ENCODE results near the gene SOSTDC1.
"Not testable (repeated sequence)": the region's sequence is repeated elsewhere in the genome, so short reads cannot be mapped to it uniquely, and the experiment has no call there.

SOSTDC1 gene

DNA sequence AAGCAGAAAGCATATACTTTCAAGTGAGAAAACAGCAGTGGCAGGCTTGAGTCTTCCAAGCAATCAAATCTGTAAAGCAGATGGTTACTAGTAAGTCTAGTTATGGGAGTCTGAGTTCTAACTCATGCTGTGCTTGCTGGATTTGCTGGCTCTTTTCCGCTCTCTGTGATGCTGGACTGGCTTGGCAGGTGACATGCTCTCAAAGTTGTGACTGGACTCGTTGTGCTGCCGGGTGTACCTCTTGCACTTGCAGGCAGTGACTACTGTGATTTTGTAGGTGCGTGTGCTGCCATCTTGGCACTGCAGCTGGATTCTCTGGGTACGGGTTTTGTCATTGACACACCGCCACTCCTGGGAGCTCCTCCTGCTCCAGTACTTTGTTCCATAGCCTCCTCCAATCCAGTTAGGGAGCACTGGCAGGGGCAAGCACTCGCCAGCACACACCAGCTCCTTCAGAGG is 3.1 kb downstream of the SOSTDC1 start:
- DNase-seq (ENCODE audit: low read depth in 2 of 2): no peak

DNA sequence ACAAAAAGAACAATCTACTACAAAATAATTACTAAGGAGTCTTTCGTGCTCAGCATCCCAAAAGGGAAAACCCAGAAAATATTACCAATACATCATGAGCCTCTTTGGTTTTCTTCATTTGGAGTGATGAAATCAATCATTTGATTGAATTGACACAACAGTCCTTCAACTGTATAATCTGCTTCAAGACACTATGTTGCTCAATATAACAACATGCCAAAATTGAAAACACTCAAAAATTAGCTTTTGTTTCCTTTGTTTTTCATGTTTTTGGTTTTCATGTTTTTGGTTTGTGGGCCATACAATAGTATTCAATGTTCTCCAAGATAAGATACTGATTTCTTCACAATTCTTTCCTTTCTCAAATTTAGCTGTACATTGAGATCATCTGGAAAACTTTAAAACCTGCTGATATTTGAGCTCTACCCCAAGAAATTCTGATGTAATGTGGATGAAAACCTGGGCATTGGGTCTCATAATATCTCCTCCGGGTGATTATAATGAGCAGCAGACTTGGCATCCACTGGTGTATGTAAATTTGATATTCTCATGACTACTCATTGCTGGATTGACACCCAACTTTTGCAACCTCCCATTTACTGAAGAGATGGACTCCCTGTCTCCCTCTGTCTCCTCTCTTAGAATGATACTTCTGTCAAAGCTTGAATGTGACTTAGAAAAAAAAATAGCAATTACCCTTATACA is 4.6 kb downstream of the SOSTDC1 start:
- no peak for DNase-seq (ENCODE audit: low read depth in 2 of 2)

DNA sequence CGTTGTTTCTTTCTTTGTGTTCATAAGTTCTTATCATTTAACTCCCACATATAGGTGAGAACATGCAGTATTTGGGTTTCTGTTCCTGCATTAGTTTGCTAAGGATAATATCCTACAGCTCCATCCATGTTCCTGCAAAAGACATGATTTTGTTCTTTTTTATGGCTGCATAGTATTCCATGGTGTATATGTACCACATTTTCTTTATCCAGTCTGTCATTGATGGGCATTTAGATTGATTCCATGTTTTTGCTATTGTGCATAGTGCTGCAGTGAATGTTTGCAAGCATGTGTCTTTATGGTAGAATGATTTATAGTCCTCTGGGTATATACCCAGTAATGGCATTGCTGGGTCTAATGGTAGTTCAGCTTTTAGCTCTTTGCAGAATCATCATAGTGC is 9.2 kb downstream of the SOSTDC1 start:
- not testable (repeated sequence) for DNase-seq (ENCODE audit: low read depth in 2 of 2)

DNA sequence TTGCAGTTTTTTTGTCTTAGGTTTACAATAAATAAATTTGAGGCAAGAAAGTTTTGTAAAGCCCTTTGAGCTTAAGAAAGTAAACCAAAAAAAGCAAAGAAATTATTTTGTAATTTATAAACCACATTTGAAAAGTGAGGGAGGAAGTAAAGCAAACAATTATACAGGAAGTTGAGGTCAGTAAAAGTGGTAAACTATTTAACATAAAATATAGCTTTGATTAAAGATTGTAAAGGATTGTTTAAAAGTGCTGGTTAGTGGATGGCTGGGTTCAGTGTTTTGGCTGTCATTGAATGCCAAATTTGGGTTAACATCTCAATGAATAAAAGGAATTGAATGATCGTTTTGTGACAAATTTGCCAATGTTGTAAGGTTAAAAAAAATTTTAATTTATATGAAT is 9.9 kb downstream of the SOSTDC1 start:
- no peak for DNase-seq (ENCODE audit: low read depth in 2 of 2)

DNA sequence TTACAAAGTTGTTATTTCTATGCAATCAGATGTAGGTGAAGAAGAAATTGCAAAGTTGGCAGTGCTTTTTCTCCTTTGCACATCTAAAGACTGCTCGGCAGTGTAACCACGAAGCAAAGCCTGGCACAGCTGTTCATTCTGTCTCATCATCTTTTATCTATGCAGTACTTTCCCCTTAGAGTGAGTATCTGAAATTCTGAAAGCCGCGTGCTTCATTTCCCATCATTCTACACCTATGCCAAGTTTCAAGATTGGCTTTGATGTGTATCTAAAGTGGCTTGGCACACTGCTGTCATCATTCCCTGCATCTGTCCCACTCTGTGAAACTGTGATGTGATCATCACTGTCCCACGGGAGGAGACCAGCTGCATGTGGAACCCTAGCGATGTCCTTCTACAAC is 15.2 kb downstream of the SOSTDC1 start:
- DNase-seq (ENCODE audit: low read depth in 2 of 2): no peak

DNA sequence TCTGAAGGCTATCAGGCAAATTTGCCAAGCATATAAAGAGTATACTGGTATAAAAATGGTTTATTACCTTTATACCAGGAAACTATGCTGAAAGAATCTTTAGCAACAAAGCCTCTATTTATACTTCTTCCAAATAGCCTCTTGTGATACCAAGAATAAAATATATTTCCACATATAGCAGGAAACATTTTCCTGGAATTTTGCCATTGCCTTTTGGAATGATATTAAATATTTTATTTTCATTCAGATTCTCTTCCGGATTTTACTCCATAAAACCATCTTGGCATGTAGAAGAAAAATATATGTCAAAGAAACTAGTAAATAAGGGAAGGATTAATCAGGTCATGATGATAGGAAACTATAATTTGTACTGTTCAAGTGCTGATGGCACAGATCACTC is 17.7 kb downstream of the SOSTDC1 start:
- DNase-seq (ENCODE audit: low read depth in 2 of 2): no peak

DNA sequence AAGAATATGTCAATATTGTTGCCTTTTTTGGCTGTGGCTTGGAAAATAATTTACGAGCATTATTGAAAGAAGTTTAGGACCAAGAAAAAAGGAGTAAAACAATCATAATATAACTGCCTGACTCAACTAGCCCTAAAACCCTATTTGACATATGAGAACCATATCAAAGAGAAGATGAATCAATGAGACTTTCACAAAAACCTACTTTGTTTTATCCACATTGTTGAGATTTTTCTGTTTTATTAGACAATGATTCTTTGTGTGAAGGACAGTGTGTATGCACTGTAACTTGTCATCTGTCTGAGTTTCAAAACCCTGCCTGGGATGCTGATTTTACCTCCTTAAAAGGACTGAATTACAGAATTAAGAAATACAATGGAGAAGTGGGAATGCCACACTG is 19.0 kb downstream of the SOSTDC1 start:
- no peak for DNase-seq (ENCODE audit: low read depth in 2 of 2)

DNA sequence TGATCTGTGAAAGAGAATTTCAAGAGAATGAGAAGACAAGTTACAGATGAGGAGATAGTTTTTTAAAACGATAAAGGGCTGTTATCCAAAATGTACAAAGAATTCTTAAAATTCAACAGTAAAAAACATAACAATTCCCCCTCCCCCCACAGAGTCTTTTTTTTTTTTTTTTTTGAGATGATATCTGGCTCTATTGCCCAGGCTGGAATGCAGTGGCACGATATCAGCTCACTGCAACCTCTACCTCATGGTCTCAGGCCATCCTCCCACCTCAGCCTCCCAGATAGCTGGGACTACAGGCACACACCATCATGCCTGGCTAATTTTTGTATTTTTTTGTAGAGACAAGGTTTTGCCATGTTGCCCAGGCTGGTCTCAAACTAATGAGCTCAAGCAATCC is 21.7 kb downstream of the SOSTDC1 start:
- DNase-seq (ENCODE audit: low read depth in 2 of 2): not testable (repeated sequence)

DNA sequence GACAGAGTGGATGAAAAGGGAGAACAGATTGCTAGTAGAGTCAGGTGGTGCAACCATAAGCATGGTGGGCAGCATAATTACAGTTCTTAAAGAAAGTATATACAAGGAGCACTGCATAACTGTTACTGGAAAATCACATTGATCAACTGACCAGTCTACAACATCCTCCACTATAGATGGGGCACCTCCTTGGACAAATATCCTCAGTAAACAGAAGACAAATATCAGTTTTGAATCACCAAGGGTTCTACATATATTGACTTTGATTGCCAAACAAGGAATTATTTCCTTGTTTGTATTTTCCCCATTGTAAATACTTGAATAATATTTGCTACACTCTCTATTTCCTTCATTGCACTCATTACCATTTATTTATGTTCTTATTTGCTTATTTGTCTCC is 26.6 kb downstream of the SOSTDC1 start:
- DNase-seq (ENCODE audit: low read depth in 2 of 2): no peak

DNA sequence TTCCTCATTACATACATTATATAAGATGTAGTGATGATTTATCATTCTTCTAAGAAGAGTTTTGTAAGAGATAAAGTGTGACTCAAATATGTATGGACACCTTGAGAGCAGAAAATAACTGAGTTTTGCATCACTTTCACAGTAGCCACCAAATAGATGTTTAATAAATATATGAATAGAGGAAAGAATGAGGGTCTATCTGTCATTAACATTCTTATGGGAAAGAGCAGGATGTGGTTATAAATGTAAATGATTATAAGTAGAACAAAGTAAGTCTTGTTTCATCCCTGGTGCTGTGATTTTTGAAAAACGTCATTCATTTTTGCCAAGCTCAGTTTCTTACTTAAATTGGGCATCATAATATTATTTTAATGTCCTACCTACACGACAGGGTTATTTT is 29.2 kb downstream of the SOSTDC1 start:
- DNase-seq (ENCODE audit: low read depth in 2 of 2): no peak

DNA sequence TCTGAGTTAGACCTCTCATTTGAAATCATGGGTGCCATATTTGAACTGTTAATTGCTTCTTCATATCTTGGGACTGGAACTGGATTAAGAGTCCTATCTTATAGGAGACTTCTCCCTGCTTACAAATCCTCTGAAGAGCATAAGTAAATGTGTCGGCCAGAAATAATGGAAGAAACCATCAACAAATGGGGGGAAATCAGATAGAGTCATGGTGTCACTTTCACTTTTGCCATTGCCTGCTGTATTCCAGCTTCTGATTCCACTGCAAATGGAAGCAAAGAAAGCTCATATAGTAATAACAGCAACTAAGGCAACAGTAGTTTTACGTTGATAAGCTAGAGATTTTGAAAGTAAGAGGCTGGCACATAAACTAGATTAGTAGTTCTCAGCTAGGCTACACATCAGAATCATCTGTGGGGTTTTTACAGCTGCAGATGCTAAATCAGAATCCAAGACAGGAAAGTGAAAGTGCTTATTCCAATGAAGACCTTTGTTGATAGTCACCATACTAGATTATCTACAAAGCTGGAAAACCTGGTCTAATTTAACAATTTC is 31.9 kb downstream of the SOSTDC1 start:
- no peak for DNase-seq (ENCODE audit: low read depth in 2 of 2)

DNA sequence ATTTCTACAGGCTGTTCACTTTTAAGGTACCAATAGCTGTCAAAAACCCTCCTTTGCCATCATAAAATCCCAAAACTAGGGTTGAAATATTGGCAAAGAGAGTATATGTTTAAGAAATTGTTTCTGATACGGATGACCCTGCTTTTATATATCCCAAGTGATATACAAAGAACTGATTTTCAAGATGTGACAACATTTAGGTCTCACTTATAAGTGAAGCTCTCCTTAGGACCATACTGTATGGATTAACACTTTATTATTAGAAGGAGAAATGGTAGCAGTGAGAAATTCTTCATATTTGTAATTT is 33.2 kb downstream of the SOSTDC1 start:
- DNase-seq (ENCODE audit: low read depth in 2 of 2): no peak

DNA sequence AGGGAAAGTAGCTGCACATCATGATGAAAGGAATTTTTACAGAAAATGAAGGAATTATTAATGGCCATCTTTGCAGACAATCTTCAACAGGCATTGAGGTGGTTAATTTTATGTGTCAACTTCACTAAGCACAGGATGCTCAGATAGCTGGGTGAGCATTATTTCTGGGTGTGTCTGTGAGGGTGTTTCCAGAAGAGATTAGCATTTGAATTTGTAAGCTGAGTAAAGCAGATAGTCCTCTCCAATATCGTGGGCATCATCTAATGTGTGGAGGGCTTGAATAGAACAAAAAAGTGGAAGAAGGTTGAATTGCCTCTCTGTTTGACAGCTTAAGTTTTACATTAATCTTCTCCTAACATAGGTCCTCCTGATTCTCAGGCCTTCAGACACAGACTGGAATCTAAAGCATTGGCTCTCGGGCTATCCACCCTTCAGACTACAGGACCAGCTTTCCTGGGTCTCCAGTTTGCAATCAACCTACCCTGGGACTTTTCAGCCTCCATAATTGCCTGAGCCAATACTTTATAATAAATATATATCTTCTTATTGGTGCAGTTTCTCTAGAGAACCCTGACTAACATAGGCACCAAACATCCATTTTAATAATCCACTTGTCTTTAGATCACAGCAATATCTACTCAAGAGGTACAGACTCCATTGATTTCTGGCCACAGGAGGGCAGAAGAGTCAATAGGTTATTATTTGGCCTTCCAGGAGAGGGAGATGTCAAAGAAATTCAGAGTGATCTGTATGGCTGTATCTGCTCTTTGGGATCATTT is 33.7 kb downstream of the SOSTDC1 start:
- DNase-seq (ENCODE audit: low read depth in 2 of 2): no peak

DNA sequence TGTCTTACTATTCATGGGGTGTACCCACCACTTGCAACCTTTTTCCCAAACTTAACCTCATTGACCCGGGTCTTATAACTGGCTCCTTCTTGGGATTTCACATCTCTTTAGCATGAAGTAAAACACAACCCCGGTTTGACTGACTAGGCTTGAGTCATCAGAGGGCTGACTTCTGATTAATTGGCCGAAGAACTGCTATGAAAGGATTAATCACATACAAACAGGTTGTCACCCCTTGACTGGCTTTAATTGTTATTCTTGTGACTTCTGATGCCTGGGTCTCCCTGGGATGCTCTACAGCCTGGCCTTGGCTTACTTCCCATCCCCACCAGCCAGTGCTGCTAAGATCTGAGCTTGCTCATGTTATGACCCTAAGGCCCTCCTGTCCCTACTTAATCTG is 35.4 kb downstream of the SOSTDC1 start:
- no peak for DNase-seq (ENCODE audit: low read depth in 2 of 2)

DNA sequence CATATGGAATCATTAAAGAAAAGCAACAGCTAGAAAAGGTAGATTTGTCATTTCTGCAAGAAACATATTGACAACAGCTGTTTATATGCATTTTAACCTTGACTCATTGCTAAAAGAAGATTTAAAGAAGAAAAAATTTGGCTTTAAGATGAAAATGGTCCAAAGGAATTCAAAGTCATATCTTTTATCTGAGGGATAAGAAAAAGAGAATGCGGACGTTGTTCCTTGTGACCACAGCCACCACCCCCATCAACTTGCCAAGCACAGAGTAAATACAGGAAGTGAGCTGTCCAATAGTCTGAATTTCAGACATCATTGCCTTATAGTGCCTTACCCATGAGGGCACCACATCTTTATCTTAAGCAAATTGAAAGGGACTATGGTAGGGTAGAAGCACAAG is 36.9 kb downstream of the SOSTDC1 start:
- no peak for DNase-seq (ENCODE audit: low read depth in 2 of 2)

DNA sequence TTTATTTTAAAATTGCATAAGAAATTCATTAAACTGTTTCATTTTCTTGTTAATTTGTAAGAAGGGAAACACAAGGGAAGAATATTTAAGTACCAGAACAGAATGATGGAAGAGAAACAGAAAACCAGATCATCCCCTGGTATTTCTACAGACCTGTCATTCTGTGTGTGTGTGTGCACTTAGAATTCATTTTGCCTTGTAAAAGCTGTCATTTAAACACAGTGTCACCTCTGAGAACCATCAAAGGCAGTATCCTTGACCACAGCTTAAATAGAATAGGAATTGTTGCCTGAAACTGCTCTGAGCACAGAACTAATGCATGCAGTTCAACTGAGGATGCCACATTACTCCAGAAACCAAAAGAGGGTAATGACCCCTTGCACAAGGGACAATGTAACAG is 37.4 kb downstream of the SOSTDC1 start:
- no peak for DNase-seq (ENCODE audit: low read depth in 2 of 2)

DNA sequence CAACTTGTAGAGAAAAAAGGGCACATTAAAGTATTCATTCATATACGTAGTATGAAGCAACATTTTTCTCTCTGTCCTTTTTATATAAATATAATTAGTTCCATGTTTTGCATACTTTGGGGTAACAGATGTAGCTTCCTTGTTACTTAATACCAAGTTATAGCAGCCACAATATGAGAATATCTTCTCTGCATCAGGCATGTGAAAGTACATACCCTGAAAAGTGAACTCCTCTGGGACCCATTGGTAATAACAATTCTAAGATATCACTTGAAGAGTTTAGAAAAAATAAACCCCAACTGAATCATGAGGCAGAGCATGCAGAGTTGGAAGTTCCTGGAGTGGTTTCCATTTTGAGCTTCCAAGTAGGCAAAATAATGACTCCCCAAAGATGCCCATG is 41.8 kb downstream of the SOSTDC1 start:
- no peak for DNase-seq (ENCODE audit: low read depth in 2 of 2)

DNA sequence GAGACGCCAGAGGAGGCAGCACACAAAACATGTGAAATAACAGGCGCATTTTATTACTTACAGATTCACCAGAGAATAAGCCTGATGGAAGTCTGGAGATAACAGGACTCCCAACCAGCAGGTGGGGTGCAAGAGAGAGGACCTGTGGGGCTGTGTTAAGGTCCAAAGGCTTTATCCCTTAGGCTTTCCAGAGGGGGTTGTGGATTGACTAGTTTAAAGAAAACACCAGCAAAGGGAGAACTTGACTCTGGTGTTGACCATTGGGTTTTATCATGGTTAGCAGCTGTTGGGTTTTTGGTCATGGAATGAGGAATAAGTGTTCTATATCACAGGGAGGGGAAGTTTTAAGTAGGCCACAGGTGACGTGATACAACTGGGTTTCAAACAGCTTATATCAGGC is 42.6 kb downstream of the SOSTDC1 start:
- no peak for DNase-seq (ENCODE audit: low read depth in 2 of 2)

DNA sequence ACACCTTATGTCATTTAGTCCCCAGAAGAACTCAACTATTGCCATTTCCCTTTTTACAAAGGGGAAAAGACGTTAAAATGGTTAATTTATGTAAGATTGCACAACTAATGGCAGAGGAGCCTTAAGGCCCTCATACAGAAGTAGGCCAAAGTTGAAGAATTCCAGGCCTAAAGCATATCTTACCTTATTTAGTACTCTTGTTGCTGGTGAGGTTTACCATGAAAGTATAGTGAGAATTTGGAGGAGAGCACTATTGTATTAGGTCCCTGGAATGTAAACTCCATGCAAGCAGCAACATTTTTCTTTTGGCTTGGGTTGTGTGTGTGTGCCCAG is 43.5 kb downstream of the SOSTDC1 start:
- DNase-seq (ENCODE audit: low read depth in 2 of 2): no peak

DNA sequence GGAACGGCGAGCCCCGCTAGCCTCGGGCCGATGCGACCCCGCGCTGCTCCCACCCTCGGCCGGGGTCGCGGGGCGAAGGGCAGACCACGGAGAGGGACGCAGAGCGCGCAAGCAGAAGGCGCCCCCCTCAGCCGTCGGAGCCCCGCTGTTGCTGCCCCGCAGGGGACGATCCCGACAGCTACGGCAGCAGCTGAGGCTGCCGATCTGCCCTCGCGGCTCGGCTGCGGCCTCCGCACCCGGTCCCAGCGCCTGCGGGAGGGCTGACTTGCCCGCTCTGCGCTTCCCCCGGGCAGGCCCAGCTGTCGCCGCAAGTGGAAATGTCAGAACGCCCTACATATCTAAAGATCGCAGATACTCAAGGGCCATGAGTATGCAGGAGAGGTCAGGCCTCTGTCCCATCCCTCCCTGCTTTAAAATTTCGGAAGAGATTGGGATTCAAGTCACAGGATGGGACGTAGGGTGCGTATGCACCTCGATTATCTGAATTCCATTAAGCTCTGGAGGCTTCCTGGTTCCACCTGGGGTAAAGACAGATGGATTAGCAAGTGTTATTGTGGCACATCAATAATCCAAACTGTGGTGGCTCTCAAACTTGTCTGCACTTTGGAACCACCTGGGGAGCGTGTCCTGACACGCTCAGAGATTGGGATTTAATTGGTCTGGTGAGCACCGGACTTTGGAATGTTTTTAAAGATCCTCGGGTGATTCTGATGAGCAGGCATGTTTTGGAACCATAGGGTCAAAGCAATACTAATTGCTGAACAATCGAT is 44.0 kb downstream of the SOSTDC1 start, which contains the start of gene CRPPA:
CRPPA (minus strand) TSS at position 206 of the 770 bp plus-strand sequence. CDS start 216 bp downstream, outside the sequence.
- peak in 1 of 2 donors; percentile 17 for DNase-seq (ENCODE audit: low read depth in 2 of 2)

DNA sequence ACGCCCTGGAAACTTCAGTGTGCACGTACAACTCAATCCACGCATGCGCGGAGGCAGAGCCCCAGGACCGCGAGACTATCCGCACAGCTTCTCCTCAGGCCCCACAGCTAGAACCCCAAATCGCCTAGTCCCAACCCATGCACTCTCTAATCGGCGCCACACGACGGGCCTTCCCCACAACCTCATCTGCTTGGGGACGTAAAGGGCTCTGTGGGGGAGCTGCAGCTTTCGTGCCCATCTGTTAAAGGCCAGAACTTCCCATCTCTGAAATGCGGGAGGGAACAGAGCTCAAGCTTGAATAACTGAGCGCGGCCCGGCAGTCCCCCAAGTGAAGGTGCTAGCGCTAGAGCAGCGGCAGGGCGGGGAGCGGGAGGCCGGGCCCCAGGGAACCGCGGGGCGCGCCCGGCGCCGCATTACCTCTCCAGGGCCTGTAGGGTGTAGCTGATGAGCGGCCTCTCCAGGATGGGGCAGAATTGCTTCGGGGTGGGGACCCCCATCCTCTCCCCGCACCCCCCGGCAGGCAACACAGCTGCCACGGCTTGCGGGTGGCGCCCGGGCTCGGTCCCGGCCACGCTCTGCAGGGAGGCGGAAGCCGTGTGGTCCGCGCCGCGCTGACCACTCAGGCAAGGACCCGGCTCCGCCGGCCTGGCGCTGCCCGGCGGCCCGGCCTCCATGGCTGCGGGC is 44.7 kb downstream of the SOSTDC1 start:
- peak; percentile 69 to 74 for DNase-seq (ENCODE audit: low read depth in 2 of 2)

DNA sequence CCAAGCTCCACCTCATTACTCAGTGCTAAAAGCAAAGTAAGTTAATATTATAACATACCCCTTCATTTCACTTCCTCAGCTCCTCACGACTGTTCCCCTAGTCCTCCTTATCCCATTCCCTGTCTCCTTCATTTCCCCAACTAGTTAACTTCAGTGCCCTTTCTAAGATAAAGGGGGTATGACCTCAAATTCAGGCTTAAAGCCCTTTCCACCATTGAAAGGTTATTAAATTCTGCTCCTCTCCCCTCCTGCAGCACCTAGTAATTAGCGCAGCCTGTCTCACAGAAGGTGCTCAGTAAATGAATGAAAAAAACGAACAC is 45.2 kb downstream of the SOSTDC1 start:
- no peak for DNase-seq (ENCODE audit: low read depth in 2 of 2)
